ENCODE data around the gene ARPC4. TPM values are rescaled to one million over a fixed set of nuclear protein-coding genes. Genes with fewer than 3 reads are reported as not detected.
"Not testable (repeated sequence)": the region's sequence is repeated elsewhere in the genome, so short reads cannot be mapped to it uniquely, and the experiment has no call there.

Gene ARPC4
- total and polyA plus RNA-seq, 8 donors, result 45.5 to 180 (median 123) TPM

DNA sequence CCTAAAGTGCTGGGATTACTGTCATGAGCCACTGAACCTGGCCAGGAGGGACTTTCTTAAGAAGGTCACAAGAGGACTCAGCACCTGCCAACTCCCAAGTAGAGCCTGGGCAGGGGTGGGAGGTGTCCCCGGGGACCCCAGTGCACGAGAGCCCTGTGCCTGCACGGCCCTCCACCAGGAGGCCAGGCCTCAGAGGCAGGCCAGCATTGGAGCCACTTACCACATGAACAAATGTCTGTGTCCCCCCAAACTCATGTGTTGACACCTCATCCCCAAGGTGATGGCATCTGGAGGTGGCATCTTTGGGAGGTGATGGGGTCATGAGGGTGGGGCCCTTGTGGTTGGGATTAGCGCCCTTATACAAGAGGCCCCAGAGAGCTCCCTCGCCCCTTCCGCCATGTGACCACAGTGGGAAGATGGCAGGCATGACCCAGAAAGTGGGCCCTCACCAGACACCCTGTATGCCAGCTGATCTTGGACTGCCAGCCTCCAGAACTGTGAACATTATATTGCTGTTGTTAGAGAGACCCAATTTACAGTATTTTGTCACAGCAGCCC, 54.1 kb downstream of the ARPC4 start:
- intact Hi-C loops (cut with DNase I; ENCODE audit: low total_unique reads), result loop anchor here (10.0 kb wide), 1 partner anchor 68 kb away; the partner anchor contains the start of gene IL17RC
- Histone ChIP-seq H3K9me3 (no peaks in the 10 kb centered on the region), H3K4me1 (peaks cover 11 to 24% (median 21%) of the 10 kb centered on the region in 4 donors), H3K27ac (no peak overlapping the region), H3K4me3 (no peak overlapping the region), H3K27me3 (no peaks in the 10 kb centered on the region), H3K36me3 (peaks cover 0 to 1% (median under 1%) of the 10 kb centered on the region in 4 donors)
- DNase-seq, result no peak
- 93 to 100% (median 95%) methylated on average over 3 to 6 of the region's 6 CpGs for WGBS, 5 donors
- TF ChIP-seq, protein P1, sequence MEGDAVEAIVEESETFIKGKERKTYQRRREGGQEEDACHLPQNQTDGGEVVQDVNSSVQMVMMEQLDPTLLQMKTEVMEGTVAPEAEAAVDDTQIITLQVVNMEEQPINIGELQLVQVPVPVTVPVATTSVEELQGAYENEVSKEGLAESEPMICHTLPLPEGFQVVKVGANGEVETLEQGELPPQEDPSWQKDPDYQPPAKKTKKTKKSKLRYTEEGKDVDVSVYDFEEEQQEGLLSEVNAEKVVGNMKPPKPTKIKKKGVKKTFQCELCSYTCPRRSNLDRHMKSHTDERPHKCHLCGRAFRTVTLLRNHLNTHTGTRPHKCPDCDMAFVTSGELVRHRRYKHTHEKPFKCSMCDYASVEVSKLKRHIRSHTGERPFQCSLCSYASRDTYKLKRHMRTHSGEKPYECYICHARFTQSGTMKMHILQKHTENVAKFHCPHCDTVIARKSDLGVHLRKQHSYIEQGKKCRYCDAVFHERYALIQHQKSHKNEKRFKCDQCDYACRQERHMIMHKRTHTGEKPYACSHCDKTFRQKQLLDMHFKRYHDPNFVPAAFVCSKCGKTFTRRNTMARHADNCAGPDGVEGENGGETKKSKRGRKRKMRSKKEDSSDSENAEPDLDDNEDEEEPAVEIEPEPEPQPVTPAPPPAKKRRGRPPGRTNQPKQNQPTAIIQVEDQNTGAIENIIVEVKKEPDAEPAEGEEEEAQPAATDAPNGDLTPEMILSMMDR (IDR thresholded peaks at IDR 0.05), result no peak
- no peak for TF ChIP-seq EP300 (IDR thresholded peaks at IDR 0.05)
- TF ChIP-seq POLR2AphosphoS5 (IDR thresholded peaks at IDR 0.05), result no peak
- no peak for TF ChIP-seq POLR2A (IDR thresholded peaks at IDR 0.05)

- not testable (repeated sequence) for H3K27ac ChIP-seq, DNase-seq, H3K27me3 ChIP-seq, H3K36me3 ChIP-seq, H3K4me3 ChIP-seq, H3K9me3 ChIP-seq
- H3K4me1 ChIP-seq, result peaks cover 7 to 24% (median 13%) of the 10 kb centered on the region in 4 donors
- 51 to 66% (median 55%) methylated on average over 8 to 9 of the region's 9 CpGs for WGBS, 5 donors
- intact Hi-C loops (cut with DNase I; ENCODE audit: low total_unique reads), result loop anchor here (10.0 kb wide), 1 partner anchor 67 kb away; the partner anchor contains the start of gene IL17RC
Observed at GRCh38 chr3:9847870-9848269, 55.0 kb downstream of the ARPC4 start.

DNA sequence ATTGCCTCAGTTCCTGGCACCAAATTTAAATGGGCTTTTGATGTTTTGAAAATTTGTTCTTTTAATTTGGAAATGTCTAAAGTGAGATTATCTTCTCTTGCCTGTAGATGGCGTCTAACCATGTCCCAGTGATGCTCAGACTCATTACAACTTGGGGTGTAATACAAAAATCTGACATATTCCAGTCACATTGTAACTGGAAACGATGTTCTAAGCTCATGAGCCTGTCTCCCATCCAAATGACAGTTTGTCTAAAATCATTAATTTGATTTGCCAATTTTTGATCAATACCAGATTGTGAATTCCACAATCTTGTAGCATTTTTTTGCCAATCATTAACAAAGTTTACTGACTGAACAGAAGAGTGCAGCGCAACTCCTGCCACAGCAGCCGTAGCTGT, 56.0 kb downstream of the ARPC4 start:
- H3K9me3 ChIP-seq, H3K27ac ChIP-seq, H3K4me3 ChIP-seq, H3K27me3 ChIP-seq, H3K36me3 ChIP-seq: not testable (repeated sequence)
- intact Hi-C loops (cut with DNase I; ENCODE audit: low total_unique reads), result loop anchor here (10.0 kb wide), 1 partner anchor 66 kb away; the partner anchor contains the start of gene IL17RC
- WGBS, 5 donors, result 28 to 33% (median 31%) methylated on average over 4 of the region's 4 CpGs
- TF ChIP-seq, protein P1 (IDR thresholded peaks at IDR 0.05), result peak in 5 of 7 experiments; percentile 24 to 51 (median 35)
- H3K4me1 ChIP-seq, result peaks cover 4 to 21% (median 6%) of the 10 kb centered on the region in 4 donors
- DNase-seq, result peak in 1 of 2 donors; percentile 56

DNA sequence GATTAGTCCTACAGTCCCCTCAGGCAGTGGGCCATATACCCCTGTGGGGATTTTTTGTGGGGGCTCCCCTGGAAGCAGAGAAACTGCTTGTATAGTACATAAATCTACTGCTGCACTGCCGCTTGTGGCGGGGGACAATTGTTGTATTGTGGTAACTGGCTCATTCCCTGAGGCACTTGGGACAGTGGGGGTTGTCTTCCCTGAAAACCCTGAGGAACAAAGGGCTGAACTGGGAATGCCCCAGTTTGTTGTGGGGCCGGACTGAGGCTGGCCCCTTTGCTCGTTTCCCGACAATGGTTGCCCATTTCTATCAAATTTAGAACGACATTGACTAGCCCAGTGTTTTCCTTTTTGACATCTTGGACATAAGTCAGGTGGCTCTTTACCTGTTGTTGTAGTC, 58.5 kb downstream of the ARPC4 start:
- 79 to 90% (median 87%) methylated on average over 6 of the region's 6 CpGs for WGBS, 5 donors
- H3K4me1 ChIP-seq, result peaks cover 0 to 10% (median 0%) of the 10 kb centered on the region in 4 donors
- intact Hi-C loops (cut with DNase I; ENCODE audit: low total_unique reads); H3K9me3 ChIP-seq; H3K27ac ChIP-seq; H3K27me3 ChIP-seq; H3K36me3 ChIP-seq; H3K4me3 ChIP-seq; DNase-seq: not testable (repeated sequence)

GRCh38 chr3:9851926-9852325, 59.0 kb downstream of the ARPC4 start:
- H3K27ac ChIP-seq; H3K36me3 ChIP-seq; H3K9me3 ChIP-seq; DNase-seq; H3K27me3 ChIP-seq; H3K4me3 ChIP-seq; intact Hi-C loops (cut with DNase I; ENCODE audit: low total_unique reads): not testable (repeated sequence)
- peaks cover 0 to 10% (median 0%) of the 10 kb centered on the region in 4 donors for H3K4me1 ChIP-seq
- 29 to 43% (median 33%) methylated on average over 6 of the region's 6 CpGs for WGBS, 5 donors

- H3K4me1 ChIP-seq, result peaks cover 0 to 10% (median 0%) of the 10 kb centered on the region in 4 donors
- intact Hi-C loops (cut with DNase I; ENCODE audit: low total_unique reads), result no loop called here
- 80 to 92% (median 85%) methylated on average over 6 of the region's 6 CpGs for WGBS, 5 donors
- peak overlapping the region in 1 of 4 donors; percentile 18 for H3K4me3 ChIP-seq
- H3K36me3 ChIP-seq, result no peaks in the 10 kb centered on the region
- H3K27ac ChIP-seq, result no peak overlapping the region
- H3K9me3 ChIP-seq, result no peaks in the 10 kb centered on the region
- no peaks in the 10 kb centered on the region for H3K27me3 ChIP-seq
- TF ChIP-seq, protein P1 (IDR thresholded peaks at IDR 0.05), result no peak
- TF ChIP-seq EP300 (IDR thresholded peaks at IDR 0.05) (no peak), POLR2A (IDR thresholded peaks at IDR 0.05) (no peak), POLR2AphosphoS5 (IDR thresholded peaks at IDR 0.05) (no peak)
- no peak for DNase-seq
Observed at GRCh38 chr3:9852528-9852927, 59.6 kb downstream of the ARPC4 start.

GRCh38 chr3:9854291-9854940, 61.5 kb downstream of the ARPC4 start:
- H3K27me3 ChIP-seq; intact Hi-C loops (cut with DNase I; ENCODE audit: low total_unique reads); DNase-seq; H3K27ac ChIP-seq; H3K36me3 ChIP-seq; H3K4me3 ChIP-seq; H3K9me3 ChIP-seq: not testable (repeated sequence)
- WGBS, 5 donors, result 78 to 84% (median 82%) methylated on average over 11 of the region's 11 CpGs
- peaks cover 0 to 10% (median 0%) of the 10 kb centered on the region in 4 donors for H3K4me1 ChIP-seq
